ENCODE results near the gene DCTN5.

Gene DCTN5

GRCh38 chr16:23666571-23667354 is 25.5 kb downstream of the DCTN5 start:
- DNase-seq, result no peak

- no peak for DNase-seq
These were observed 26.0 kb downstream of the DCTN5 start for GRCh38 chr16:23667355-23667659.

GRCh38 chr16:23668225-23668624 is 27.0 kb downstream of the DCTN5 start:
- no peak for DNase-seq

- DNase-seq, result no peak
These were observed 27.6 kb downstream of the DCTN5 start for GRCh38 chr16:23668873-23669272.

- DNase-seq, result peak; percentile 86
These were observed 29.0 kb downstream of the DCTN5 start for GRCh38 chr16:23670137-23670776.

GRCh38 chr16:23673971-23674614 is 32.8 kb downstream of the DCTN5 start:
- no peak for DNase-seq

GRCh38 chr16:23676924-23677480 is 35.7 kb downstream of the DCTN5 start:
- no peak for DNase-seq

- peak; percentile 89 for DNase-seq
These were observed 37.4 kb downstream of the DCTN5 start, which contains the start of gene PLK1 for GRCh38 chr16:23678430-23679273. TSS of gene PLK1 (plus strand) at chr16:23678889. CDS start at chr16:23678933, 44 bp downstream.

GRCh38 chr16:23679274-23679985 is 38.2 kb downstream of the DCTN5 start:
- peak; percentile 68 for DNase-seq

- DNase-seq, result no peak
These were observed 38.7 kb downstream of the DCTN5 start for GRCh38 chr16:23679986-23680336.

GRCh38 chr16:23682181-23682580 is 40.9 kb downstream of the DCTN5 start:
- no peak for DNase-seq

GRCh38 chr16:23683487-23683886 is 42.2 kb downstream of the DCTN5 start:
- DNase-seq, result no peak

GRCh38 chr16:23687034-23687808 is 46.0 kb downstream of the DCTN5 start:
- no peak for DNase-seq

- no peak for DNase-seq
These were observed 48.3 kb downstream of the DCTN5 start for GRCh38 chr16:23689442-23690187.

GRCh38 chr16:23690771-23691482 is 49.7 kb downstream of the DCTN5 start:
- DNase-seq, result no peak

GRCh38 chr16:23691483-23692189 is 50.4 kb downstream of the DCTN5 start:
- peak; percentile 24 for DNase-seq

- DNase-seq, result no peak
These were observed 51.0 kb downstream of the DCTN5 start for GRCh38 chr16:23692190-23692837.

- no peak for DNase-seq
These were observed 53.0 kb downstream of the DCTN5 start for GRCh38 chr16:23694265-23694643.

Measured in fibroblast of skin of right biceps (primary cell).